HL-60 (cell line): ENCODE results near the gene AQP6.

Experiments
- DNase-seq, 2 experiments: peaks; one replicate each; pipeline ENCODE4 v3.0.0-alpha.2; 2010 to 2020; ENCODE audit warnings: low read depth in 1 of 2, low spot score in 1 of 2
- H3K27ac ChIP-seq: fragments of 250-450 bp; sonication (Bioruptor Pico); replicated peaks from 2 replicates; pipeline ENCODE4 v1.5.1; 2020; ENCODE audit warnings: mild to moderate bottlenecking, moderate library complexity
- H3K27me3 ChIP-seq: fragments of 250-450 bp; sonication (Bioruptor Pico); 2 replicates; pipeline ENCODE4 v1.5.1; 2021; ENCODE audit warnings: mild to moderate bottlenecking, moderate library complexity; ENCODE audit not compliant: insufficient read depth, poor library complexity, severe bottlenecking
- H3K4me3 ChIP-seq: replicated peaks from 2 replicates; pipeline ENCODE4 v1.5.1; 2011; ENCODE audit warnings: mild to moderate bottlenecking, control low read depth, low read length; ENCODE audit not compliant: insufficient read depth
- GABPA ChIP-seq: IDR thresholded peaks from 2 replicates; pipeline ENCODE4 v1.6.1; 2012; ENCODE audit warnings: low read depth
- POLR2AphosphoS5 ChIP-seq: IDR thresholded peaks from 2 replicates; pipeline ENCODE4 v1.6.1; 2012; ENCODE audit warnings: low read depth
- SPI1 ChIP-seq: IDR thresholded peaks from 2 replicates; pipeline ENCODE4 v1.6.1; 2012; ENCODE audit warnings: low read depth, mild to moderate bottlenecking, borderline replicate concordance
- TF ChIP-seq, protein P1 (sequence below): IDR thresholded peaks from one replicate; pipeline ENCODE4 v1.5.1; 2011; ENCODE audit warnings: low read length, control low read depth, inconsistent platforms; ENCODE audit not compliant: insufficient read depth
- TF ChIP-seq, protein P2 (sequence below): IDR thresholded peaks from 2 replicates; pipeline ENCODE4 v1.6.1; 2012; ENCODE audit warnings: low read depth; ENCODE audit not compliant: insufficient replicate concordance

The AQP6 gene

DNA sequence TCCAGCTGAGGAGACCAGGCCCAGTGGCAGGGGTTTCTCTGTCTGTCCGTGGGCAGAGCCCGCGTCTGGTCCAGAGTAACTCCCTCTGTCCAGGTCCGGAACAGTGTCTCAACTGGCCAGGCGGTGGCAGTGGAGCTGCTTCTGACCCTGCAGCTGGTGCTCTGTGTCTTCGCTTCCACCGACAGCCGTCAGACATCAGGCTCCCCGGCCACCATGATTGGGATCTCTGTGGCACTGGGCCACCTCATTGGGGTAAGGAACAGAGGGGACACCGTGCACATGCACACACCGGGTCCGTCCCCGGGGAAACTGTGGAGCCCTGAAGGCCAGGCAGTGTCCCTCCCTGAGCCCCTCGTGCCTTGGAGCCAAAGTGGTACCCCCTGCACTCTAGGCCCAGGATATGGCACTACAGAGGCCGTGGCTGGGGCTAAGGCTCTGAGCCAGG lies 1.5 kb downstream of the AQP6 start:
- Histone ChIP-seq H3K4me3 (no peak overlapping the region), H3K27me3 (no peaks in the 10 kb centered on the region), H3K27ac (no peak overlapping the region)
- TF ChIP-seq, protein P1, sequence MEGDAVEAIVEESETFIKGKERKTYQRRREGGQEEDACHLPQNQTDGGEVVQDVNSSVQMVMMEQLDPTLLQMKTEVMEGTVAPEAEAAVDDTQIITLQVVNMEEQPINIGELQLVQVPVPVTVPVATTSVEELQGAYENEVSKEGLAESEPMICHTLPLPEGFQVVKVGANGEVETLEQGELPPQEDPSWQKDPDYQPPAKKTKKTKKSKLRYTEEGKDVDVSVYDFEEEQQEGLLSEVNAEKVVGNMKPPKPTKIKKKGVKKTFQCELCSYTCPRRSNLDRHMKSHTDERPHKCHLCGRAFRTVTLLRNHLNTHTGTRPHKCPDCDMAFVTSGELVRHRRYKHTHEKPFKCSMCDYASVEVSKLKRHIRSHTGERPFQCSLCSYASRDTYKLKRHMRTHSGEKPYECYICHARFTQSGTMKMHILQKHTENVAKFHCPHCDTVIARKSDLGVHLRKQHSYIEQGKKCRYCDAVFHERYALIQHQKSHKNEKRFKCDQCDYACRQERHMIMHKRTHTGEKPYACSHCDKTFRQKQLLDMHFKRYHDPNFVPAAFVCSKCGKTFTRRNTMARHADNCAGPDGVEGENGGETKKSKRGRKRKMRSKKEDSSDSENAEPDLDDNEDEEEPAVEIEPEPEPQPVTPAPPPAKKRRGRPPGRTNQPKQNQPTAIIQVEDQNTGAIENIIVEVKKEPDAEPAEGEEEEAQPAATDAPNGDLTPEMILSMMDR: no peak
- no peak for TF ChIP-seq GABPA
- no peak for TF ChIP-seq SPI1
- no peak for TF ChIP-seq POLR2AphosphoS5
- TF ChIP-seq, protein P2, sequence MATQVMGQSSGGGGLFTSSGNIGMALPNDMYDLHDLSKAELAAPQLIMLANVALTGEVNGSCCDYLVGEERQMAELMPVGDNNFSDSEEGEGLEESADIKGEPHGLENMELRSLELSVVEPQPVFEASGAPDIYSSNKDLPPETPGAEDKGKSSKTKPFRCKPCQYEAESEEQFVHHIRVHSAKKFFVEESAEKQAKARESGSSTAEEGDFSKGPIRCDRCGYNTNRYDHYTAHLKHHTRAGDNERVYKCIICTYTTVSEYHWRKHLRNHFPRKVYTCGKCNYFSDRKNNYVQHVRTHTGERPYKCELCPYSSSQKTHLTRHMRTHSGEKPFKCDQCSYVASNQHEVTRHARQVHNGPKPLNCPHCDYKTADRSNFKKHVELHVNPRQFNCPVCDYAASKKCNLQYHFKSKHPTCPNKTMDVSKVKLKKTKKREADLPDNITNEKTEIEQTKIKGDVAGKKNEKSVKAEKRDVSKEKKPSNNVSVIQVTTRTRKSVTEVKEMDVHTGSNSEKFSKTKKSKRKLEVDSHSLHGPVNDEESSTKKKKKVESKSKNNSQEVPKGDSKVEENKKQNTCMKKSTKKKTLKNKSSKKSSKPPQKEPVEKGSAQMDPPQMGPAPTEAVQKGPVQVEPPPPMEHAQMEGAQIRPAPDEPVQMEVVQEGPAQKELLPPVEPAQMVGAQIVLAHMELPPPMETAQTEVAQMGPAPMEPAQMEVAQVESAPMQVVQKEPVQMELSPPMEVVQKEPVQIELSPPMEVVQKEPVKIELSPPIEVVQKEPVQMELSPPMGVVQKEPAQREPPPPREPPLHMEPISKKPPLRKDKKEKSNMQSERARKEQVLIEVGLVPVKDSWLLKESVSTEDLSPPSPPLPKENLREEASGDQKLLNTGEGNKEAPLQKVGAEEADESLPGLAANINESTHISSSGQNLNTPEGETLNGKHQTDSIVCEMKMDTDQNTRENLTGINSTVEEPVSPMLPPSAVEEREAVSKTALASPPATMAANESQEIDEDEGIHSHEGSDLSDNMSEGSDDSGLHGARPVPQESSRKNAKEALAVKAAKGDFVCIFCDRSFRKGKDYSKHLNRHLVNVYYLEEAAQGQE: no peak
- DNase-seq: no peak

DNA sequence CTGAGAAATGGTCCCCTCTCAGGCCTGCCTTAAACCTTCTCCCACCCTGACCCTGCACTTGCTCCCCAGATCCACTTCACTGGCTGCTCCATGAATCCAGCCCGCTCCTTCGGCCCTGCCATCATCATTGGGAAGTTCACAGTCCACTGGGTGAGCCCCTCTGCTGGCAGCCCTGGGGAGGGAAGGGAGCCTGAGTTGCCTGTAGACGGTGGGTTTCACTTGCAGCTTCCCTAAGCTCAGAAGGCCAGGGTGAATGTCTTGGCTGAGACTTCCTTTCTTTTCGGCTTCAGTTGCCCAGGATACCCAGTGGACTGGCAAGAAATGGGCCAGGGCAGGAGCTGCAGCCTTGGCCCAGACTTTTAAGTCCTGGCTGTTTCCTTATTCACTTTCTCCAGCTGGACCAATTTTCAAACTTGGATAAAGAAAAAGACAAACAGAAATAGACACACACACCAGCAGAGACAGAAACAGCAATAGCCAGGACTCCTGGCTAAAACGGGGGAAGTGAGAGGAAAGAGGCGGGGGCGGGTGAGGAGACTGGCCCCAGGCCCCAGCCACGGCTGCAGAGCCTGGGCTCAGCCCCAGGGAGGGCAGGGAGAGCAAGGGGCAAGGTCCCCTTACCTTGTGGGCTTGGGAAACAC lies 2.0 kb downstream of the AQP6 start:
- DNase-seq: no peak
- no peak for TF ChIP-seq POLR2AphosphoS5
- TF ChIP-seq, protein P1: no peak
- no peak for TF ChIP-seq SPI1
- TF ChIP-seq GABPA: no peak
- TF ChIP-seq, protein P2: no peak
- Histone ChIP-seq H3K4me3 (no peak overlapping the region), H3K27ac (no peak overlapping the region), H3K27me3 (no peaks in the 10 kb centered on the region)

DNA sequence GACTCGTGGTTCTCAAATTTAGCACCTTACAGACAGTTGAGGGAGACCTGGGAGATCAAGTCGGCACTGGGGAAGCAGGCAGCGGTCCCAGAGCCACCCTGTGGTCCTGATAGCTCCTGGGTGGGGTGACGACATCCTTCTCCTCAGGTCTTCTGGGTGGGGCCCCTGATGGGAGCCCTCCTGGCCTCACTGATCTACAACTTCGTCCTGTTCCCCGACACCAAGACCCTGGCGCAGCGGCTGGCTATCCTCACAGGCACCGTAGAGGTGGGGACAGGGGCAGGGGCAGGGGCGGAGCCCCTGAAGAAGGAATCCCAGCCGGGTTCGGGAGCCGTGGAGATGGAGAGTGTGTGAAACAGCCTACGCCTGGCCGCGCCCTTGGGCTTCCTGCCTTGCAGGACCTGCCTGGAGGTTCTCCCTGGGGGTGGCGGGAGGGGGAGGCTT lies 2.6 kb downstream of the AQP6 start:
- Histone ChIP-seq H3K4me3 (no peak overlapping the region), H3K27me3 (no peaks in the 10 kb centered on the region), H3K27ac (no peak overlapping the region)
- TF ChIP-seq POLR2AphosphoS5 (no peak), GABPA (no peak), SPI1 (no peak)
- TF ChIP-seq, protein P2: no peak
- TF ChIP-seq, protein P1: no peak
- DNase-seq: no peak
